OCI-LY7 (cell line): Measurements from ENCODE around the gene MESD. TPM values are rescaled to one million over a fixed set of nuclear protein-coding genes. Genes with fewer than 3 reads are reported as not detected.
A peak's percentile ranks its signal among the peaks of the same experiment; 100 is the strongest.

Experiments used
- BruUV-seq: library from RNA; stranded (reverse); fragments of 400-500 nt; replicated peaks from 2 replicates; lab custom pipeline; 2021; lab: Mats Ljungman, UMichigan
- CTCF ChIA-PET: fragments of 300-600 bp; sonication (Branson Sonifier 250); formaldehyde crosslinking; loops from one replicate; lab custom pipeline; 2022; ENCODE audit warnings: antibody characterized with exemption; ENCODE audit not compliant: unreplicated experiment; lab: Charles Lee
- POLR2A ChIA-PET: fragments of 300-600 bp; sonication (Branson Sonifier 250); formaldehyde crosslinking; loops from one replicate; lab custom pipeline; 2022; ENCODE audit warnings: antibody characterized with exemption; lab: Charles Lee
- DNase-seq: peaks from one replicate; pipeline ENCODE4 v3.0.0-alpha.2; 2015; ENCODE audit warnings: low spot score
- H2AFZ ChIP-seq: fragments of 200-600 bp; sonication (generic), shearing (Covaris generic); 2 replicates; pipeline ENCODE4 v1.6.1; 2014; ENCODE audit warnings: mild to moderate bottlenecking, antibody characterized with exemption, low read length, moderate library complexity
- H3K27ac ChIP-seq: fragments of 200-600 bp; sonication (generic); 2 replicates; pipeline ENCODE4 v1.5.1; 2014; ENCODE audit warnings: mixed run types, low read depth, mild to moderate bottlenecking, moderate library complexity, low read length, inconsistent platforms; ENCODE audit not compliant: poor library complexity, severe bottlenecking
- H3K36me3 ChIP-seq: fragments of 200-600 bp; sonication (generic); 2 replicates; pipeline ENCODE4 v1.6.1; 2014; ENCODE audit warnings: mild to moderate bottlenecking, antibody characterized with exemption, low read length, moderate library complexity, mixed read lengths; ENCODE audit not compliant: insufficient read depth
- H3K4me1 ChIP-seq: fragments of 200-600 bp; sonication (generic); 2 replicates; pipeline ENCODE4 v1.5.1; 2014; ENCODE audit warnings: mild to moderate bottlenecking, low read length; ENCODE audit not compliant: insufficient read depth, poor library complexity, severe bottlenecking
- H3K4me2 ChIP-seq: fragments of 200-600 bp; sonication (generic); 2 replicates; pipeline ENCODE4 v1.6.1; 2014; ENCODE audit warnings: mild to moderate bottlenecking, low read length
- H3K4me3 ChIP-seq: fragments of 200-600 bp; sonication (generic); 2 replicates; pipeline ENCODE4 v1.5.1; 2014; ENCODE audit warnings: mild to moderate bottlenecking, low read depth, low read length; ENCODE audit not compliant: poor library complexity, severe bottlenecking
- H3K79me2 ChIP-seq: fragments of 200-600 bp; sonication (generic); 2 replicates; pipeline ENCODE4 v1.6.1; 2016; ENCODE audit warnings: low read depth, mild to moderate bottlenecking, low read length, moderate library complexity, mixed read lengths; ENCODE audit not compliant: insufficient read depth
- H3K9me2 ChIP-seq: fragments of 200-600 bp; sonication (generic); 2 replicates; pipeline ENCODE4 v1.6.1; 2016; ENCODE audit warnings: mild to moderate bottlenecking, low read length, mixed read lengths; ENCODE audit not compliant: insufficient read depth
- H3K9me3 ChIP-seq: fragments of 200-600 bp; sonication (generic); 2 replicates; pipeline ENCODE4 v1.6.1; 2014; ENCODE audit warnings: mild to moderate bottlenecking, mixed run types, low read length, mixed read lengths
- H4K20me1 ChIP-seq: fragments of 200-600 bp; sonication (generic); 2 replicates; pipeline ENCODE4 v1.6.1; 2014; ENCODE audit warnings: mild to moderate bottlenecking, antibody characterized with exemption, low read length, moderate library complexity, mixed read lengths; ENCODE audit not compliant: insufficient read depth
- EZH2phosphoT487 ChIP-seq: fragments of 200-600 bp; sonication (generic); IDR thresholded peaks from 2 replicates; pipeline ENCODE4 v1.6.1; 2018; ENCODE audit warnings: low read depth, borderline replicate concordance, mild to moderate bottlenecking, mixed run types, antibody characterized with exemption, low read length, moderate library complexity, mixed read lengths
- intact Hi-C: fragments of 100-400 bp; cut with micrococcal nuclease; formaldehyde crosslinking; loops from one replicate; pipeline ENCODE4 v1.10.0; 2022; ENCODE audit not compliant: unreplicated experiment
- total RNA-seq, 2 experiments: library from RNA; depleted of rRNA in 1 of 2; stranded (reverse); fragments of >200 nt in 1 of 2; shearing (Covaris generic) in 1 of 2; gene quantifications; 2 replicates each; pipeline ENCODE4 v1.2.3, GENCODE V29; 2014 to 2022
- TF ChIP-seq, protein P1 (sequence below): fragments of 200-600 bp; sonication (generic); conservative IDR thresholded peaks from 2 replicates; pipeline ENCODE4 v1.5.1; 2014; ENCODE audit warnings: mild to moderate bottlenecking, antibody characterized with exemption, low read length, moderate library complexity, mixed read lengths

MESD gene
- total RNA-seq, 2 experiments from 2014 or later, result 17.3 to 27.7 TPM

- BruUV-seq, result no TSS peak
- Histone ChIP-seq H3K79me2 (no peaks in the 10 kb centered on the region), H3K4me3 (no peak overlapping the region), H3K36me3 (peaks cover 4% of the 10 kb centered on the region), H4K20me1 (no peaks in the 10 kb centered on the region), H3K27ac (no peak overlapping the region), H2AFZ (no peak overlapping the region), H3K9me3 (no peaks in the 10 kb centered on the region), H3K4me1 (peaks cover 29% of the 10 kb centered on the region), H3K9me2 (no peaks in the 10 kb centered on the region), H3K4me2 (no peak overlapping the region)
- intact Hi-C loops, result loop anchor here (5.0 kb wide), 2 partner anchors 270 to 325 kb away; partner anchors contain the start of gene STARD5
- CTCF ChIA-PET, result no interaction called here
- no peak for DNase-seq
- POLR2A ChIA-PET, result no interaction called here
- TF ChIP-seq, protein P1, sequence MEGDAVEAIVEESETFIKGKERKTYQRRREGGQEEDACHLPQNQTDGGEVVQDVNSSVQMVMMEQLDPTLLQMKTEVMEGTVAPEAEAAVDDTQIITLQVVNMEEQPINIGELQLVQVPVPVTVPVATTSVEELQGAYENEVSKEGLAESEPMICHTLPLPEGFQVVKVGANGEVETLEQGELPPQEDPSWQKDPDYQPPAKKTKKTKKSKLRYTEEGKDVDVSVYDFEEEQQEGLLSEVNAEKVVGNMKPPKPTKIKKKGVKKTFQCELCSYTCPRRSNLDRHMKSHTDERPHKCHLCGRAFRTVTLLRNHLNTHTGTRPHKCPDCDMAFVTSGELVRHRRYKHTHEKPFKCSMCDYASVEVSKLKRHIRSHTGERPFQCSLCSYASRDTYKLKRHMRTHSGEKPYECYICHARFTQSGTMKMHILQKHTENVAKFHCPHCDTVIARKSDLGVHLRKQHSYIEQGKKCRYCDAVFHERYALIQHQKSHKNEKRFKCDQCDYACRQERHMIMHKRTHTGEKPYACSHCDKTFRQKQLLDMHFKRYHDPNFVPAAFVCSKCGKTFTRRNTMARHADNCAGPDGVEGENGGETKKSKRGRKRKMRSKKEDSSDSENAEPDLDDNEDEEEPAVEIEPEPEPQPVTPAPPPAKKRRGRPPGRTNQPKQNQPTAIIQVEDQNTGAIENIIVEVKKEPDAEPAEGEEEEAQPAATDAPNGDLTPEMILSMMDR, result no peak
- no peak for TF ChIP-seq EZH2phosphoT487
These were observed 8.1 kb upstream of the MESD start for GRCh38 chr15:80997692-80998091.

- peaks cover 26% of the 10 kb centered on the region for H3K4me1 ChIP-seq
- H3K27ac ChIP-seq, result no peak overlapping the region
- no peaks in the 10 kb centered on the region for H4K20me1 ChIP-seq
- H3K9me3 ChIP-seq, result no peaks in the 10 kb centered on the region
- intact Hi-C loops, result loop anchor here (5.0 kb wide), 2 partner anchors 271 to 326 kb away; partner anchors contain the start of gene STARD5
- no peak overlapping the region for H2AFZ ChIP-seq
- ChIA-PET POLR2A (no interaction called here), CTCF (no interaction called here)
- no peaks in the 10 kb centered on the region for H3K79me2 ChIP-seq
- DNase-seq, result peak; percentile 49
- H3K4me2 ChIP-seq, result no peak overlapping the region
- H3K4me3 ChIP-seq, result no peak overlapping the region
- no peaks in the 10 kb centered on the region for H3K36me3 ChIP-seq
- BruUV-seq, result no TSS peak
- no peaks in the 10 kb centered on the region for H3K9me2 ChIP-seq
- TF ChIP-seq EZH2phosphoT487, result no peak
- TF ChIP-seq, protein P1, result peak; percentile 80
These were observed 6.6 kb upstream of the MESD start for GRCh38 chr15:80996247-80996646.

DNA sequence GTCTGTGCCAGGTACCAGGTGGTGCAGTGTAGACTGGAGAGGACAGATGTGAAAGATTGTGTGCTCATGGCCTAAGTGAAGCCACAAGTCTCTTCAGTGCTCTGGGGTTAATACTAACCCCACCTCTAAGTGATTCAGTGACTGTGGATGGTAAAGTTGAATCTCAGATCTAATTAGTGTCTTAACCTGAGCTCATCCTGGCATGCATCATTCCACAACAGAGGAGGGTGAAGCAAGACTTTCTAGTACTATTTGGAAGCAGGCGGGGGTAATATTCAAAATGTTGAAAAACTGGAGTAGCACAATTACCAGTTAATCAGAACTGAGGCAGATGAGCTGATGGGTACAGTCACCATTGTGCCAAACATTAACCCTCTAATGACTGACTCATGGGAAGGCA is 2.8 kb upstream of the MESD start:
- H3K36me3 ChIP-seq, result no peaks in the 10 kb centered on the region
- no peak overlapping the region for H3K4me3 ChIP-seq
- peaks cover 19% of the 10 kb centered on the region for H3K79me2 ChIP-seq
- no TSS peak for BruUV-seq
- H3K9me2 ChIP-seq, result no peaks in the 10 kb centered on the region
- H3K9me3 ChIP-seq, result no peaks in the 10 kb centered on the region
- CTCF ChIA-PET, result no interaction called here
- DNase-seq, result no peak
- POLR2A ChIA-PET, result interaction anchor here (2.8 kb wide), 1 partner anchor 8 kb away, joined by 24 read pairs; the partner anchor contains the start of gene TLNRD1
- no peak overlapping the region for H3K4me2 ChIP-seq
- H2AFZ ChIP-seq, result no peak overlapping the region
- peaks cover 30% of the 10 kb centered on the region for H3K4me1 ChIP-seq
- no peak overlapping the region for H3K27ac ChIP-seq
- H4K20me1 ChIP-seq, result peaks cover 8% of the 10 kb centered on the region; the same call in 1 of the 2 replicates
- no peak for TF ChIP-seq EZH2phosphoT487
- TF ChIP-seq, protein P1, result no peak
- intact Hi-C loops, result no loop called here
